ENCODE data around the gene TRIM73. TPM values are rescaled to one million over a fixed set of nuclear protein-coding genes. Genes with fewer than 3 reads are reported as not detected.
A peak's percentile ranks its signal among the peaks of the same experiment; 100 is the strongest.
"Not testable (repeated sequence)": the region's sequence is repeated elsewhere in the genome, so short reads cannot be mapped to it uniquely, and the experiment has no call there.

TRIM73 gene
- total RNA-seq, 1 donor, result 21.5 TPM

DNA sequence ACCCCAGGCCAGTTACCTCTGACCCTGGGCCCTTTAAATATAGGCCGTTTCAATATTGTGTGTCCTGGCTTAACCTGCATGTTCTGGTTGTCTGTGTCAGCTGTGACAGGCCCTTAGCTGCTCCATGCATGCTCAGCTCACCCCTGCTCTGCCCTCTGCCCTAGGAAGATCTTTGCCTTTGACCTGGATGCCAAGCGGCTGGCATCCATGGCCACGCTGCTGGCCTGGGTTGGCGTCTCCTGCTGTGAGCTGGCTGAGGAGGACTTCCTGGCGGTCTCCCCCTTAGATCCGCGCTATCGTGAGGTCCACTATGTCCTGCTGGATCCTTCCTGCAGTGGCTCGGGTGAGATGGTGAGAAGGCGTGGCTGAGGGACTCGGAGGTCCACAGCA is 20.0 kb downstream of the TRIM73 start:
- not testable (repeated sequence) for DNase-seq (ENCODE audit: low read depth in 2 of 3, low spot score in 2 of 3)

DNA sequence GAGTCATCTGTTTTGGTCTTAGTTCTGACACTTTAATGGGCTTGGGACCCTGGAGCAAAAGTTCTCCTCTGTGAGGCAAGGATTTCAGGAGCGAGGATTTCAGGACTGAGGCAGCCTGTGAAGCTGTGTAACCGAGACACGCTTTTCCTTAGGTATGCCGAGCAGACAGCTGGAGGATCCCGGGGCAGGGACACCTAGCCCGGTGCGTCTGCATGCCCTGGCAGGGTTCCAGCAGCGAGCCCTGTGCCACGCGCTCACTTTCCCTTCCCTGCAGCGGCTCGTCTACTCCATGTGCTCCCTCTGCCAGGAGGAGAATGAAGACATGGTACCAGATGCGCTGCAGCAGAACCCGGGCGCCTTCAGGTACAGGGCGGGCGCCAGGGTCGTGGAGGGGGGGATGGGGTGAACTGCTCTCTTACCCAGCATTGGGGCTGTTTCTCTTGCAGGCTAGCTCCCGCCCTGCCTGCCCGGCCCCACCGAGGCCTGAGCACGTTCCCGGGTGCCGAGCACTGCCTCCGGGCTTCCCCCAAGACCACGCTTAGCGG is 20.5 kb downstream of the TRIM73 start:
- DNase-seq (ENCODE audit: low read depth in 2 of 3, low spot score in 2 of 3), result not testable (repeated sequence)

DNA sequence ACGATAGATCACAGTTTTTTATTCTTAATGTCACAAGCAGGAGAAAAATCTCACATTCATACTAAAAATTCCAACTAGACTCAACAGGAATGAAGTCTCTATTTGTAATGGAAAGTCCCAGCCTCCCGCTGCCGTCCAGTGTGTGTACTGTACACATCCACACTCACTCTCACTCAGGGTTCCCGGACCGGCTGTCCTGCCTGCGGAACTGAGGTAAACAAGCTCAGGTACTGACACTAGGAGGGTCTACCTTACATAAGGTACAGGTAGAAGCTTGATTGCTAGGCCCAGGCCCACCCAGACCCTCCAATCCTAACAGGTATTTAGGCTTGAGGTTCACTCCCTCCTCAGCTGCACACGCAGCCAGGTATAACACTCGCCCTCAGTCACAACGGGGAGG is 21.4 kb downstream of the TRIM73 start:
- not testable (repeated sequence) for DNase-seq (ENCODE audit: low read depth in 2 of 3, low spot score in 2 of 3)

DNA sequence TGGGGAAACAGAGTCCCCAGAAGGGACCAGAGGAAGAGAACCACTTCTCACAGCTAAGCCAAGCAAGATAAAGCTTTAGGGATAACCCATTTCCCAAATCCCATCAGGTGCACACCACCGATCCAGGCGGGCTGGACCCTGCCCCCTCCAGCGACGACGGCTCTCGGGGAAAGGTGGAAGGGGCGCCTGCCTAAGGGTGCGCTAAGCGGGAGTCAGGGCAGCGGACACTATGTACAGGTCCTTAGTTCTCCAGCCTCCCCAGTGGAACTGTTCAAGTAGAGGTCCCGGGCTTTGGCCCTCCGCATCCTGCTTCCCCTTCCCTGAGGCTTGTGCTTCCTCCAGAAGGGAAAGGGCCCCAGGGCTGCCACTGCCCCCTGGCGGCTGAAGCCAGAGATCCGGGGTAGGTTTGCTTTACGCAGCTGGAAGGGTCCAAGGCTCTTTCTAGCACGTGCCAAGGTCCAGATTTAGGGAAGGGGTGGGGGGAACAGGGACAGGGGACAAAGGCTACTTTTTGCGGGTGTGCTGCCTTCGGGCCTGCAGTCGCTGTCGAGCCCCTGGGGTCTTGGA is 22.9 kb downstream of the TRIM73 start:
- not testable (repeated sequence) for DNase-seq (ENCODE audit: low read depth in 2 of 3, low spot score in 2 of 3)

DNA sequence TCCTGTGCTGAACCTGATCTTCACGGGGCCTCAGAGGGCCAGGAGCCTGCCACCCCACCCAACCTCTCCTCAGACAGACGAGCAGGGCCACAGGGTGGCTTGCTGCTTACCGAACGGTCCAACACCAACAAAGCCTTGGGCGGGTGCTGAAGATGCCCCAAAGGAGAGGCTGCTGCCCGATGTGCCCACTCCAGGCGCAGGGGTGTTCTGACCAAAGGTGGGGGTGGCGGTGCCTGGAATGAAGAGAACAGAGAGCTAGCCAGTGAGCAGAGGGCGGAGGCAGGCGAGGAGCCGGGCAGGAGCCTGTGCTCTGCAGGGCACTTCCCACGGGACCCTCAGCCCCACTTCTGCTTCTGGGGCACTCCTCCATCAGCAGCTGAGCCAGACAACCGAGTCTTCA is 23.8 kb downstream of the TRIM73 start:
- DNase-seq (ENCODE audit: low read depth in 2 of 3, low spot score in 2 of 3), result not testable (repeated sequence)

DNA sequence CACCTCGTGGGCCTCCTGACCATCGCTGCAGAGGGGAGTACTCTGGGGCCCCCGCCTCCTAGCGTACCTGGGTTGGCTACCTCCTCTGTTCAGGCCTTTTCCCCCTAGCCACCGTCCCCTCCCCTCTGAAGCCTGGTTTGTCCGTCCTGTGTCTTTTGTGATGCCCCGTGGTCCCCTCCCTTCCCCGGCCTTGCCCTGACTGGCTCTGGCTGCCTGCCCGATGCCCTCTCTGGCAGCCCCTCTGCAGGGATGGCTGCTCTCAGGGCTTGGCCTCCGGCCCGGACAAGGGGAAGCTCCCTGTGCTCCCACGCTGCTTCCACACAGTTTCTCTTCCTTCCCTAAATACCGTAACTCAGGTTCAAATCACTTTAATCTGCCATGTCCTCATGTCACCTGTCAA is 24.3 kb downstream of the TRIM73 start:
- not testable (repeated sequence) for DNase-seq (ENCODE audit: low read depth in 2 of 3, low spot score in 2 of 3)

DNA sequence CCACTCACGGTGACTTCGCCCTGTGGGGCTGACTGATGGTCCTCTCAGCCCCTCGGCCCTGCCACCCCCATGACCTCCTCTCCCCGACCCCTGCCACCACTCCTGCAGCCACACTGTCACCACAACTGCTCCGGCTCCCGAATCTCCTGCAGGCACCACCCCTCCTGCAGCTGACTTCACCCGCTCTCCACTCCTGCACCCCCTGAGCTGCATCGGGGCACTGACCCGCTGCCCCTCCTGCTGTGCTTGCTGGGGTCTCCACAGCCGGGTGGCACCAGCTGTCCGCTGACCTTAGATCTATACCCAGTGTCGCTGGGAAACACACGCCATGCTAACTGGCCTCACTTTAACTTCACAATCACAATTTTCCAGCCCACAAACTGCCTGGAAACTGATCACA is 24.7 kb downstream of the TRIM73 start:
- not testable (repeated sequence) for DNase-seq (ENCODE audit: low read depth in 2 of 3, low spot score in 2 of 3)

DNA sequence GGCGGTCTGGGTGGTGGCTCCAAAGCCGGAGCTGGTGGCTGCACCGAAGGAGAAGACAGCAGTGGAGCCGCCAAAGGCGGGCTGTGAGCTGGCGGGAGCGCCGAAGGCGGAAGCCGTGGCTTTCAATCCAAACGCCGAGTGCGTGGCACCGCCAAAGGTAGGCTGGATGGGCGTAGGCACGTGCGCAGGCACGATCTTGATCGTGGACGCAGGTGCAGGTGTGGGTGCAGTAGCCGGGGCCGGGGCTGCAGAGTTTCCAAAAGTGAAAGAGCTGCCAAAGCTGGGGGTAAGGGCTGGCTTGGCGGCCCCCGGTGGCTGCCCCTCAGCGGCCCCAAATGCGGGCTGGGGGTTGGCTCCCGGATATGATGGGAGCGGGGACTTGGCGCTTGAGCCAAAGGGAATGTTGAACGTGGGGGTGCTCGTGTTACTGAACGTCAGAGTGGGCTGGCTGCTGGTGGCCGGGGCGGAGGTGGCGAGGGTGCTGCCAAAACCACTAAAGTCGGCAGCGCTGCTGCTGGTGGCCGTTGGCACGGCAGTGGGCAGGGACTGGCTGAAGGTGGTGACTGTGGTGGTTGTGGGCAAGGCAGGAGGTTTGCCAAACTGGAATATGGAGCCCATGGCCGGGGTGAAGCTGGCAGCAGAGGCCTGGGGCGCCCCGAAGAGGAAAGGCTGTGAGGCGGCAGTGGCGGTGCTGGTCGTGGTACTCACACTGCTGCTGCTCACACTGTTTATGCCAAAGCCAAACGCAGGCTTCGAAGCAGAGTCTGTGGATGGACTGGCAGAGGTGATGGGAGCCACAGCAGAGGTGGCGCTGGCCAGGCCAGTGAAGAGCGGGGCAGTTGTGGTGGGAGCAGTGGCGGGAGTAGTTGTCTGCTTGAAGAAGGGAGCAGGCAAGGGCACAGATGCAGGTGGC is 26.6 kb downstream of the TRIM73 start:
- not testable (repeated sequence) for DNase-seq (ENCODE audit: low read depth in 2 of 3, low spot score in 2 of 3)

DNA sequence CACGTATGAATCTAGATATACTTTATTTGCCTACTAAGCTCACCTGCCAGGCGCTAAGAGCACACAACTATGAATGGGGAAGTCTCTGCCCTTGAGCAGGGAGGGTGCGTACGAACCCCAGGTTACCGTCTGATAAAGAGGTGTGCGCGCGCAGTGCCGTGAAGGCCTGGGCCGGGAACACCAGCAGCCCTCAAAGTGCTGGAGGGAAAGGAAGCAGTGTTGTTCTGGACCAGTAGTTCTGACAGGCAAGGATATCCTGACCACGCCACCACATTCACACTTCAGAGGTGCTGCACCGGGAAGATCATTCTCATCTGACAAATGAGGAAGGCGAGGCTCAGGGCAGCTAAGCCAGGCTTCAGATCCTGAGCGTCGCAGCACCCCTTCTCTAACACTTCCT is 28.1 kb downstream of the TRIM73 start:
- DNase-seq (ENCODE audit: low read depth in 2 of 3, low spot score in 2 of 3), result not testable (repeated sequence)

DNA sequence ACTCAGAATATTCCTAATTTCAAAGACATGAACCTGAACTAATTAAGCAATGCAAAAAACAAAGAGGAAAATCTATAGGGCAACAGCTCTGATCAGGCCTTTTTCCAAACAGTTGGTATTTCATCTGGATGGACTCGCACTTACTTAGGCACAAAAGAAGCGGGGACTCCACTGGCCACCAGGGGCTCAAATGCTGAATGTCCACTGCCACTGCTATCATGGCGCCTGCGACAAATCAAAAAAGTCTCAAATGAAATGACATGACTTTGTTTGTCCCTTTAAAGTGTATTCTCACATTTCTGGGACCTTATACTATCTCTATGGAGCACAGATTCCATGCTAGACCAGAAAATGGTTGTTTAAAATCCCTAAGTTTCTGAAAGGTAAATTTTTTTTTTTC is 43.6 kb downstream of the TRIM73 start:
- not testable (repeated sequence) for DNase-seq (ENCODE audit: low read depth in 2 of 3, low spot score in 2 of 3)

DNA sequence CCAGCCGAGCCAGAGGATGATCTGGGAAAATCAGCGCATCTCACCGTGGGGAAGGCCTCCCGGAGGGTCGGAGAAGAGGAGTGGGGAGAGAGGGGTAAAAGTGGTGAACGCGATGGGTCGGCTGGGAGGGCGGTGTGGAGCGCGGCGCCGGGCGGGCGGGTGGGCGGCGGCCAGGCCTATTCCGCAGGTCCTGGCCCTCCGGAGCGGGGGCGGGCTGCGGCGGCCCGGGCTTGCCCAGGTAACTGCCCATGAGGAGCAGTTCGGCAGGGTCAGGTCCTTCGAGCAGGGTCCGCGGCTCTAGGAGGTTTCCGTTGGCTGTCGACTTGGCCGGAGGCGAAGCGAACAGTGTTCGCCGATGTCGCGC is 46.7 kb downstream of the TRIM73 start:
- DNase-seq (ENCODE audit: low read depth in 2 of 3, low spot score in 2 of 3), result not testable (repeated sequence)

DNA sequence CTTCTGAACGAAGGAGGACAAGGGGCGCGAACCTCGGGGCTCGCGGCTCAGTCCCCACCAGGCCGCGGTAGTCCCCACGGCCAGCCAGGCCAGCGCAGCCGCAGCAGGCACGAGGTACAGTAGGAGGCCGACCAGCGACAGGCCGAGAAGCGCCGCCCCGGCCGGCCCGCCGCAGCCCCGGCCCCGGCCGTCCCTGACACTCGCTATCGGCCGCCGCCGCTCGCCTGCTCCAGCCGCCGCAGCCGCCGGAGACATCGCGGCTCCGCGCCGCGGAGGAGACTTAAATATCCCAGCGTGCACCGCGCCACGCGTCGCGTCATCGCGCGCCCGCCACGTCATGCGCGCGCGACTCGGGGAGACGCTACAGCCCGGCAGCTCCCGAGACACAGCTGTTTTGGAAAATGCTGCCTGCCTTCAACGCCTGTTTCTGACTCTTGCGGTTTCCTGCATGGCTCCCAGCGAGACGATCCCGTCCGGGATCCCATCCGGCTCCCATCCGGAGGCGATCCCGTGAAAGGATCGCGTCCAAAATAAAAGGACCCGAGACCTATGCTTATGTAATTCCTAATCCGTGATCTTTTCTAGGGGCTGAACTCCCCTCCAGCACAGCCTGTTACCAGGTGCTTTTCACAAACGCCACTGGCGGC is 47.2 kb downstream of the TRIM73 start:
- peak; percentile 11 to 21 (median 11) for DNase-seq (ENCODE audit: low read depth in 2 of 3, low spot score in 2 of 3)

DNA sequence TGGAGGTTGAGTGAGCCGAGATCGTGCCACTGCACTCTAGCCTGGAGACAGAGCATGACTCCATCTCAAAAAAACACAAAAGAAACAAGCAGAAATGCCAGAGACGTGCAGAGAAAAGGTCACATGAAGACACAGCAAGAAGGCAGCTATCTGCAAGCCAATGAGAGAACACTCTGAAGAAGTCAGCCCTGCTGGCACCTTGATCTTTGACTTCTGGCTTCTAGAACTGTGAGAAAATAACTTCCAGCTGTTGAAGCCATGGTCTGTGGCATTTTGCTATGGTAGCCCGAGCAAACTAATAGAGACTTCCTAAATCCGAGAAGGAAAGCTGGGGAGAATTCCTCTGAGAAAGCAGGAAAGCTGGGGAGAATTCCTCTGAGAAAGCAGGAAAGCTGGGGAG is 54.5 kb downstream of the TRIM73 start:
- DNase-seq (ENCODE audit: low read depth in 2 of 3, low spot score in 2 of 3), result not testable (repeated sequence)

DNA sequence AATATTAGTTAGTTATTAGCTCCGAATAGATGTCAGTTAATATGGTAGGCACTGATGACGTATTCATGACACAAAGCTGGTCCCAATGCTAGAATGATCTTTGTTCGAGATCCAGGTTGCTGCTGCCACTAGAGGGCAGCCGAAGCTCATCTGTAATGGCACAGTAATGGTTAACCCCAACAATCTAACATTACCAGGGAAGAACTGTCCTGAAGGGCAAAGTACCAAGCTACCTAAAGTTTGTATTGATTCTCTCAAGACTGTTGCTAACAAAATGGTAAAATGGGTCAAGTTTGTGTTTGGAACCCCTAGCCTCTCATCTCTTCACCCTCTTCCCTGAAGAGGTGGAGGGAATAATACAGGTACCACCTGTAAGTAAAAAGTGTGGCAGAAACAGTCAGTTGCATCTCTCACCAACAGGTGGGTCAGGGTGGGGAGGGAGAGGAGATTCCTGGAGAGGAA is 57.1 kb downstream of the TRIM73 start:
- DNase-seq (ENCODE audit: low read depth in 2 of 3, low spot score in 2 of 3), result not testable (repeated sequence)

Small RNA genes within 50 kb of the gene (small RNA-seq; reads per million reads assigned to genes)
- gene RF00019, result not detected

Other genes with a start within 250 kb of the TRIM73 start
- 21.0 TPM for gene POM121C, start 90.7 kb downstream of the TRIM73 start, total RNA-seq
- under 0.01 TPM for gene SPDYE5, start 96.7 kb downstream of the TRIM73 start, total RNA-seq

Data from hematopoietic multipotent progenitor cell (in vitro differentiated cells).